AG04450 (cell line): ENCODE data around the gene CDC6. TPM values are rescaled to one million over a fixed set of nuclear protein-coding genes. Genes with fewer than 3 reads are reported as not detected.

Experiments
- CTCF ChIA-PET: fragments of 300-600, 350-600 bp; formaldehyde crosslinking; extraction: SDS; loops from one replicate; lab custom pipeline; 2022; ENCODE audit warnings: antibody characterized with exemption, inconsistent platforms; lab: Charles Lee
- POLR2A ChIA-PET: fragments of 350-600 bp; formaldehyde crosslinking; extraction: SDS; loops from one replicate; lab custom pipeline; 2021; ENCODE audit warnings: antibody characterized with exemption, inconsistent platforms; lab: Yijun Ruan, JAX
- DNase-seq: peaks from one replicate; pipeline ENCODE4 v3.0.0-alpha.2; 2011; ENCODE audit warnings: low read depth, low spot score
- H3K27ac ChIP-seq: one replicate; pipeline ENCODE4 v1.5.1; 2012; ENCODE audit warnings: low read depth, low read length, control low read depth
- H3K27me3 ChIP-seq: one replicate; pipeline ENCODE4 v1.6.0; 2012; ENCODE audit warnings: low read length; ENCODE audit not compliant: control insufficient read depth, insufficient read depth
- H3K4me3 ChIP-seq: 2 replicates; pipeline ENCODE4 v1.5.1; 2011; ENCODE audit warnings: mild to moderate bottlenecking, low read depth, low read length, control low read depth
- H3K9me3 ChIP-seq: 2 replicates; pipeline ENCODE4 v1.5.1; 2012; ENCODE audit warnings: low read length; ENCODE audit not compliant: control insufficient read depth, insufficient read depth
- polyA plus RNA-seq: library from polyadenylated mRNA; depleted of rRNA; stranded (reverse); fragments of >200 nt; gene quantifications from 2 replicates; pipeline ENCODE4 v1.2.3, GENCODE V29; 2011
- TF ChIP-seq, protein P1 (sequence below): IDR thresholded peaks from 2 replicates; pipeline ENCODE4 v1.5.1; 2011; ENCODE audit warnings: low read depth, low read length, control low read depth, inconsistent platforms

Gene CDC6
- polyA plus RNA-seq, 1 experiment: 8.6 TPM

DNA sequence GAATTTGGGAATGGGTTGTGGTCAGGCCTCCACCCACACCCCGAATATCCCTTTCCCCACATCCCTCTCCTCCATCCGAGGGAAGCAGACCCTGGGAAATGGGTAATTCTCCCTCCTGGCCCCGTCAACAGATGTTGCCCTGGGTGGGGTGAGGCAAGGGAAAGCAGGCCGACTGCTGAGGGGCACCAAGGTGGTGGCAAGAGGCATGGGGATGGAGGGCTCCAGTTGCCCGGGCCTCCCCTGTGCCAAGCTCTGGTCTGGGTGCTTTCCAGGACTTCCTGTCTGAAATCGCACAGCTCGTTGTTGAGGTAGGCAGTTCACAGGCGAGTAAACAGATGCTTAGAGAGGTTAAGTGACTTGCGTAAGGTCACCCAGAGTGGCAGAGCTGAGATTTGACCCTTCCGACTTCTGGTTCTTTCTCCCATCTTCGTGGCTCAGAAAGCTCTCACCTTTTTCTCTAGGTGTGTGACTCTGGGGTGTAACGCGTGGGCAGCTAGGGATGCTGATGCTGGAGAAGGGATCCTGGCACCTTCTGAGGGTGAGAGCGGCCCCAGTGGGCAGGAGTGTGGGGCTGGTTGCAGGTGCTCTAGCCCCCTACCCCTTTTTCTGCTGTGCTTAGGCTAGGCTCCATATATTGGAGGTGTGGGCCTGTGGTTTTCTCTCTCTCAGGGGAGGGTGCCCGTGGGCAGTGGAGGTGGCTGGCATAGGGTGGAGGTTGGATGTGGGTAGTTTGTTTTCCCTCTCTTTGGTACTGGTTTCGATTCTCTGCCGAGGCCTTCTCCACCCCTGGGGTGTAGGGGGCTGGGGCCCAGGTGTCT, 38.5 kb downstream of the CDC6 start:
- no peak for DNase-seq
- CTCF ChIA-PET: no interaction called here
- Histone ChIP-seq H3K9me3 (no peaks in the 10 kb centered on the region; the same call in 1 of the 2 replicates), H3K27me3 (no peaks in the 10 kb centered on the region), H3K27ac (no peak overlapping the region), H3K4me3 (no peak overlapping the region)
- POLR2A ChIA-PET: no interaction called here
- TF ChIP-seq, protein P1, sequence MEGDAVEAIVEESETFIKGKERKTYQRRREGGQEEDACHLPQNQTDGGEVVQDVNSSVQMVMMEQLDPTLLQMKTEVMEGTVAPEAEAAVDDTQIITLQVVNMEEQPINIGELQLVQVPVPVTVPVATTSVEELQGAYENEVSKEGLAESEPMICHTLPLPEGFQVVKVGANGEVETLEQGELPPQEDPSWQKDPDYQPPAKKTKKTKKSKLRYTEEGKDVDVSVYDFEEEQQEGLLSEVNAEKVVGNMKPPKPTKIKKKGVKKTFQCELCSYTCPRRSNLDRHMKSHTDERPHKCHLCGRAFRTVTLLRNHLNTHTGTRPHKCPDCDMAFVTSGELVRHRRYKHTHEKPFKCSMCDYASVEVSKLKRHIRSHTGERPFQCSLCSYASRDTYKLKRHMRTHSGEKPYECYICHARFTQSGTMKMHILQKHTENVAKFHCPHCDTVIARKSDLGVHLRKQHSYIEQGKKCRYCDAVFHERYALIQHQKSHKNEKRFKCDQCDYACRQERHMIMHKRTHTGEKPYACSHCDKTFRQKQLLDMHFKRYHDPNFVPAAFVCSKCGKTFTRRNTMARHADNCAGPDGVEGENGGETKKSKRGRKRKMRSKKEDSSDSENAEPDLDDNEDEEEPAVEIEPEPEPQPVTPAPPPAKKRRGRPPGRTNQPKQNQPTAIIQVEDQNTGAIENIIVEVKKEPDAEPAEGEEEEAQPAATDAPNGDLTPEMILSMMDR: no peak

DNA sequence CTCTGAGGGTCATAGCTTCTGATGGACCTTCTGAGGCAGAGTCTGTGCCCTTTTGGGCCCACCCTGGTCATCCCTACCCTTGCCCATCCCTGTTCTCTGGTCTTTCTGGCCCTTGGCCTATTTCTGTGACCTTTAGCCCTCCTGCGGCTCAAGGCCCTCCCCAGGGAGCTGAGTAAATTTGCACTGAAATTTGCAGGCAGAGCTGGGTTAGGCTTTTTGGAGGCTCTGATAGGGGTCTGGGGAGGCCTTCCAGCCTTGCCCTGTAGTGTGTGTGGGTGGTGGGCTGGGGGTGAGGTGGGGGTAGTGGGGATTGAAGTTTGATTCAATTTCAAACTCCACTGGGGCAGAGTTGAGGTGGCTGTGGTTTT, 39.1 kb downstream of the CDC6 start:
- Histone ChIP-seq H3K4me3 (no peak overlapping the region), H3K9me3 (no peaks in the 10 kb centered on the region; the same call in 1 of the 2 replicates), H3K27me3 (no peaks in the 10 kb centered on the region), H3K27ac (no peak overlapping the region)
- DNase-seq: no peak
- ChIA-PET CTCF (no interaction called here), POLR2A (interaction anchor here (0.7 kb wide), 1 partner anchor 19 kb away, joined by 3 read pairs; no protein-coding TSS in a partner anchor)
- TF ChIP-seq, protein P1: no peak

DNA sequence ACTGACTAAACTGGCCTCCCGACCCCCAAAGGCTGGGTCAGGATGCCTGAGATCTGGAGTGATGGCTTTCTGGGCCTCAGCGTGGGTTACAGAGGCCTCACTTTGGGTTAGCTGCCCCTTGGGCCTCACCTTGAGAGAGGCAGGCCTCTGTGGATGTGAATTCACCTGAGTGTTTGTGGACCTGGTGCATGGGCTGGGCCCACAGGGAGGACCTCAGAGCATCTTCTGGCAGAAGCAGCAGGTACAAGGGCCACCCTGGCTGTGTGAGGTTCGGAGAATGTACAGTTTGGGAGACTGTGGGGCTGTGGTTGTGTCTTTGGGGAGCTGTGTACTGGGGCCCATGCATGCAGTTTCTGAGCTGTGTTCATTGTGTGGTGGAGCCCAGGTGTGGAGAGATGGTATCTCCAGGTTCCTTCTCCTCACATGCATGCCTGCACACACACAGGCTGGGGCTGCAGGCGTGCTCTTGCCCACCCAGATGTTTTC, 39.6 kb downstream of the CDC6 start:
- H3K27ac ChIP-seq: no peak overlapping the region
- CTCF ChIA-PET: no interaction called here
- TF ChIP-seq, protein P1: no peak
- no peaks in the 10 kb centered on the region for H3K27me3 ChIP-seq
- no peaks in the 10 kb centered on the region; the same call in 1 of the 2 replicates for H3K9me3 ChIP-seq
- no peak overlapping the region for H3K4me3 ChIP-seq
- DNase-seq: no peak
- POLR2A ChIA-PET: interaction anchor here (0.7 kb wide), 1 partner anchor 19 kb away, joined by 3 read pairs; no protein-coding TSS in a partner anchor

DNA sequence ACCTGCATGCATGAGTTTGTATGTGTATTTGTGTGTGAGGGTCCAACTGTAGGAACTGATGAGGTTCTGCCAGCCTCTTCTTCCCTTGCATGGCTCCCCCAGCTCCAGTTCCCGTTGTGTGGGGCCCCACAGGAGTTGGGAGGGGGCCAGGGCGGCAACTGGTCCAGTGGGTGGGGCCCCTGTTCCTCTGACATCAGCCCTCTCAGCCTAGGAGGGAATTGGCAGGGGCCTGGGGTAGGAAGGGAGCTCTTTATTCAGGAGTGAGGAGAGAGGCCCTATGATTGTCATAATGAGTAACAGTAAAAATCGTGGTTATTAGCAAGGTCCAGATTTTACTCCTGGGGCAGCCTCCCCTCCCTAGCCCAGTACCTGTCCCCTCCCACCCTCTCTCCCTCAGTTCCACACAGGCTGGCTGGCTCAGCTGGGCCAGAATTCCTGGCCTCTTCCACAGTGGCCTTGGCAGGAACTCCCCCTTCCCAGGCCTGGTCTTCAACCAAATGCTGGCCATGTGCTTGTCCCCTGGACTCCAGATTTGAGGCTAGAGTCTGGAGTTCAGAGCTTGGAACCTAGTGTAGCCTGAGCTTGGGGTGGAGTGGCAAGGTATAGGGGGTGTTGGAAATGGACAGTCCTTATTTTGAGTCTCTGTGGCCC, 40.2 kb downstream of the CDC6 start:
- Histone ChIP-seq H3K4me3 (no peak overlapping the region), H3K27ac (no peak overlapping the region), H3K27me3 (no peaks in the 10 kb centered on the region), H3K9me3 (no peaks in the 10 kb centered on the region; the same call in 1 of the 2 replicates)
- TF ChIP-seq, protein P1: no peak
- CTCF ChIA-PET: no interaction called here
- POLR2A ChIA-PET: no interaction called here
- DNase-seq: no peak

DNA sequence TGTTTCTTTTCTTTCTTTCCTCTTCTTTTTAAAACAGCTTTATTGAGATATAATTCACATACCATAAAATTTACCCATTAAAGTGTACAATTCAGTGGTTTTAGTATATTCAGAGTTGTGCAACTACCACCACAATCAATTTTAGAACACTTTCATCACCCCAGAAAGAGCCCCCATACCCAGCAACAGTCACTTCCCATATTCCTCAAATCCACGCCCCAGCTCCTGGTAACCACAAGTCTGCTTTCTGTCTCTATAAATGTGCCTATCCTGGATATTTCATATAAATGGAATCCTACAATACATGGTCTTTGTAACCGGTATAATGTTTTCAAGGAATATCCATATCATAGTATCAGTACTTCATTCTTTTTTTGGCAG, 40.7 kb downstream of the CDC6 start:
- POLR2A ChIA-PET: interaction anchor here (0.7 kb wide), 1 partner anchor 70 kb away, joined by 3 read pairs; no protein-coding TSS in a partner anchor
- no peaks in the 10 kb centered on the region for H3K27me3 ChIP-seq
- H3K9me3 ChIP-seq: no peaks in the 10 kb centered on the region; the same call in 1 of the 2 replicates
- H3K4me3 ChIP-seq: no peak overlapping the region
- DNase-seq: no peak
- no peak overlapping the region for H3K27ac ChIP-seq
- TF ChIP-seq, protein P1: no peak
- CTCF ChIA-PET: no interaction called here
